Upper lobe of left lung (tissue), 4 donors: Measurements from ENCODE around the gene PCBD1.

Experiments
- POLR2A ChIP-seq, 4 donors: fragments of 450-650 bp; IDR thresholded peaks; one replicate each; pipeline ENCODE4 v1.5.1; 2016 to 2017; ENCODE audit warnings: antibody characterized with exemption in 4 of 4, mild to moderate bottlenecking in 2 of 4
- TF ChIP-seq, protein P1 (sequence below), 6 experiments: fragments of 450-650 bp in 4 of 6; fragments of 200-600 bp in 2 of 6; sonication (generic) in 2 of 6; IDR thresholded peaks; one replicate each; pipeline ENCODE4 v1.5.1; 2016 to 2019; ENCODE audit warnings: antibody characterized with exemption in 6 of 6

DNA sequence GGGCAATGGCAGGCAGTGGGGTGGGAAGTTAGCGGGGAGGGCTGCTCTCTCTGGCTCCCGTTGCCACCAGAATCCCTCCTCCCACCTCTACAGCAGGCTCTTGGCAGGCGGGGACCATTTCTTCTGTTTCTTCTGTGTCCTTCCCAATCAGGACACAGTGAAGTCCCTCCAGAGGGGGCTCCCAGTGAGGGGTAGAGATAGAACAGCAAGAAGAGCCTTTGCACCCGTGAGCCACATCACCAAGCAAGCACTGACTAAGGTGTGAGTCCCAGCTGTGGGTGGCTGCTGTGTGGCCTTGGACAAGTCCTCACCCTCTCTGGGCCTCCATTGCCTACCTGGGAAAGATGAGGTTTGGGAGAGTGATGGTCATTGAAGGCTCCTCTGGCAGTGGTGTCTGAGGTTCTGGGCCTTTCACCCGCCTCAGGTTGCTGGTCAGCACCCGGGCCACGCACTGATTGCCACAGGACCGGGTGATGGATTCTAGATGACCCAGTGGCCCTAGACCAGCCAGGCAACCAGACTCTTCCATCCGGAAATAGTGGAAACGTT lies 26.0 kb upstream of the PCBD1 start:
- TF ChIP-seq POLR2A (IDR thresholded peaks at IDR 0.05) = no peak
- TF ChIP-seq, protein P1, sequence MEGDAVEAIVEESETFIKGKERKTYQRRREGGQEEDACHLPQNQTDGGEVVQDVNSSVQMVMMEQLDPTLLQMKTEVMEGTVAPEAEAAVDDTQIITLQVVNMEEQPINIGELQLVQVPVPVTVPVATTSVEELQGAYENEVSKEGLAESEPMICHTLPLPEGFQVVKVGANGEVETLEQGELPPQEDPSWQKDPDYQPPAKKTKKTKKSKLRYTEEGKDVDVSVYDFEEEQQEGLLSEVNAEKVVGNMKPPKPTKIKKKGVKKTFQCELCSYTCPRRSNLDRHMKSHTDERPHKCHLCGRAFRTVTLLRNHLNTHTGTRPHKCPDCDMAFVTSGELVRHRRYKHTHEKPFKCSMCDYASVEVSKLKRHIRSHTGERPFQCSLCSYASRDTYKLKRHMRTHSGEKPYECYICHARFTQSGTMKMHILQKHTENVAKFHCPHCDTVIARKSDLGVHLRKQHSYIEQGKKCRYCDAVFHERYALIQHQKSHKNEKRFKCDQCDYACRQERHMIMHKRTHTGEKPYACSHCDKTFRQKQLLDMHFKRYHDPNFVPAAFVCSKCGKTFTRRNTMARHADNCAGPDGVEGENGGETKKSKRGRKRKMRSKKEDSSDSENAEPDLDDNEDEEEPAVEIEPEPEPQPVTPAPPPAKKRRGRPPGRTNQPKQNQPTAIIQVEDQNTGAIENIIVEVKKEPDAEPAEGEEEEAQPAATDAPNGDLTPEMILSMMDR (IDR thresholded peaks at IDR 0.05) = no peak
